ENCODE results near the gene CADM1.

CADM1 gene

DNA sequence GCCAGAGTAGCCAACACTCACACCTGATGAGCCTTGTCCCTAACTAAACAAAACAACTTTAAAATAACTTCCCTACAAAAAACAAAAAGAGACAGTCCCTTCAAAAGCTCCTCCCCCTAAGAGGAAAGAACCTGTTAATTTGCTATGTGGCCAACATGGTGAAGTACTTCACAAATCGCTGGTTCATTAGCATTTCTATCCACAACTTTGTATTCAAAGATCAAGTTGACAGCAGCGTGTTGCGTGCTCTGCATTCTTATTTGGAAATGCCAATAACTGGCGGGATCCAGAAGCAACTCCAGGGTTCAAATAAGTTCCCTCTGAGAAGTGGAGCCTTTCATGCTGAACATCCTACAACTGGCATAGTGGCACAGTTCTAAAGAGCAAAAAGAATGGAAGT is 48.6 kb downstream of the CADM1 start:
- H3K9me3 Mint-ChIP-seq: no peaks in the 10 kb centered on the region
- TF ChIP-seq, protein P1, sequence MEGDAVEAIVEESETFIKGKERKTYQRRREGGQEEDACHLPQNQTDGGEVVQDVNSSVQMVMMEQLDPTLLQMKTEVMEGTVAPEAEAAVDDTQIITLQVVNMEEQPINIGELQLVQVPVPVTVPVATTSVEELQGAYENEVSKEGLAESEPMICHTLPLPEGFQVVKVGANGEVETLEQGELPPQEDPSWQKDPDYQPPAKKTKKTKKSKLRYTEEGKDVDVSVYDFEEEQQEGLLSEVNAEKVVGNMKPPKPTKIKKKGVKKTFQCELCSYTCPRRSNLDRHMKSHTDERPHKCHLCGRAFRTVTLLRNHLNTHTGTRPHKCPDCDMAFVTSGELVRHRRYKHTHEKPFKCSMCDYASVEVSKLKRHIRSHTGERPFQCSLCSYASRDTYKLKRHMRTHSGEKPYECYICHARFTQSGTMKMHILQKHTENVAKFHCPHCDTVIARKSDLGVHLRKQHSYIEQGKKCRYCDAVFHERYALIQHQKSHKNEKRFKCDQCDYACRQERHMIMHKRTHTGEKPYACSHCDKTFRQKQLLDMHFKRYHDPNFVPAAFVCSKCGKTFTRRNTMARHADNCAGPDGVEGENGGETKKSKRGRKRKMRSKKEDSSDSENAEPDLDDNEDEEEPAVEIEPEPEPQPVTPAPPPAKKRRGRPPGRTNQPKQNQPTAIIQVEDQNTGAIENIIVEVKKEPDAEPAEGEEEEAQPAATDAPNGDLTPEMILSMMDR (IDR thresholded peaks at IDR 0.05; ENCODE audit: unreplicated experiment in 3 of 3): no peak
- no peak overlapping the region for H3K27ac Mint-ChIP-seq
- peaks cover 28% of the 10 kb centered on the region for H3K4me1 Mint-ChIP-seq
- no peak overlapping the region for H3K4me3 Mint-ChIP-seq
- H3K36me3 Mint-ChIP-seq (ENCODE audit: low read depth): no peaks in the 10 kb centered on the region
- peaks cover 3% of the 10 kb centered on the region for H3K27me3 Mint-ChIP-seq (ENCODE audit: low read depth)

DNA sequence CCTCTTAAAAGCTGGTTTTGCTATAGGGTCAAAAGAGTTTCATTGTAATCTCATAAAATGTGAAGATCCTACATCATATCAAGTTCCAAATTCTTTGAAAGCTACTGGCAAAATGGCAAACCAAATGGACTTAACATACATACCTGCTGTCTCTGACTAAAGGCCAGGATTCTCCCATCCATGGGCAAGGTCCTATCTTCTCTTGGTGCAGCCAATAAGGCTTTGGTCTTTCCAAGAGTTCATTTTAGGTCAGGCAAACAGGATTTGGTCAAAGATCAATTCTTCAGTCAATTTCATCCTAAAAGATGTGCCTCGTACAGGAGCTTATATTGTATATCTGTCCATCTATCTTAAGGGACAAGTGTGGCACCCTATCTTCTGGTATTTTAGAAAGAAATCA is 49.7 kb downstream of the CADM1 start:
- Mint-ChIP-seq H3K27ac (no peak overlapping the region), H3K27me3 (ENCODE audit: low read depth) (peaks cover 3% of the 10 kb centered on the region), H3K9me3 (no peaks in the 10 kb centered on the region), H3K4me1 (peaks cover 30% of the 10 kb centered on the region), H3K4me3 (no peak overlapping the region), H3K36me3 (ENCODE audit: low read depth) (no peaks in the 10 kb centered on the region)
- TF ChIP-seq, protein P1 (IDR thresholded peaks at IDR 0.05; ENCODE audit: unreplicated experiment in 3 of 3): no peak

DNA sequence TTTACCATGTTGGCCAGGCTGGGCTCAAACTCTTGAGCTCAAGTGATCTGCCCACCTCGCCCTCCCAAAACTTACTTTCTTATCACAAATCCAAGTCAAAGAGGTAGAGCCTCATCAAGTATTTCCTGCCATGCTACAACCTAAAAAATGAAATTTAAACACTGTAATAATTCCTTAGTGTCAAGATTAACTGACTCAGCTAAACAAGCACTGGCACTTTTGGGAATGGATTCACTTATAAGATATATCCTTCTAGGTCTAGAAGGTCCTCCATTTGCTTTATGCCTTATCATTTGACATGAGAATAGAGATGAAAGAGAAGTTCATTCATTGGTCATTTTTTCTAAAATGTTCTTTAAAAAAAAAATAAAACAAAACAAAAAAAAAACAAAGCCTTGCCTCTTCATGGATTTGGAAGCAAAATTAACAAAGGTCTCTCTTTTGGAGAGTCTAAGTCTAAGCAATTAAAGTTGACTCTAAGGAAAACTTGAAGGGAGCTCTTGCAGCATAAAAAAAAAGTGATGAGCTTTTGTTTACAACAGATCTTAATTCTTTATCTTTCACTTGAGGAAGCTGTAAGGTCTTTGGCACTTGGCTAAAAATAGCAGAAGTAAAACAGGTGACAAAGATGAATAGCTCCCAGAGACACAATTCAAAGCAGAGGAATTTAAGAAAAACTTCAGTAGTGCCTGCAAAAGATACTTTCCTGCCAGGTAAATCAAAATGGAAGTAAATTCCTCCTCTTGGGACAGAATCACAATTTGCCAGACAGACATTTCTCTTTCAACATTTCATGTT is 50.3 kb downstream of the CADM1 start:
- Mint-ChIP-seq H3K27ac (no peak overlapping the region), H3K4me3 (no peak overlapping the region), H3K36me3 (ENCODE audit: low read depth) (peaks cover 3% of the 10 kb centered on the region), H3K27me3 (ENCODE audit: low read depth) (peaks cover 3% of the 10 kb centered on the region), H3K9me3 (peaks cover 6% of the 10 kb centered on the region), H3K4me1 (peaks cover 30% of the 10 kb centered on the region)
- TF ChIP-seq, protein P1 (IDR thresholded peaks at IDR 0.05; ENCODE audit: unreplicated experiment in 3 of 3): no peak

DNA sequence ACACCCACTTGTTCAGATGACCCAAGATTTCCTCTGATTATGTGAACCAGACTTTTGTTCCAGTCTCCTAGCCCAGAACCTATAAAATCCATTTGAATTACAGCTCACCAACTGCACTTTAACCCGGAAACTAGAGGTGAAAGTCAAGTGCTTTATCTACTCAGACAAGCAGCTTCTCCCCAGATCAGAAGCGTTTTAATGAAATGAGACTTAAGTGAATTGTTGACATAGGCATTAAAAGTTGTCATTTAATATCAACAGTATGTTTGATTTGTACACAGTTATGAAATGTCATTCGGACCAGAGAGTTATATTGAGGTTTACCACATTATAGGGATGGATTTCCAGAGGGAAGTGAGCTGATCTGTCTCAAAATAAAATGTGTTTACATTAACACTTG is 52.0 kb downstream of the CADM1 start:
- H3K36me3 Mint-ChIP-seq (ENCODE audit: low read depth): peaks cover 13% of the 10 kb centered on the region
- TF ChIP-seq, protein P1 (IDR thresholded peaks at IDR 0.05; ENCODE audit: unreplicated experiment in 3 of 3): no peak

DNA sequence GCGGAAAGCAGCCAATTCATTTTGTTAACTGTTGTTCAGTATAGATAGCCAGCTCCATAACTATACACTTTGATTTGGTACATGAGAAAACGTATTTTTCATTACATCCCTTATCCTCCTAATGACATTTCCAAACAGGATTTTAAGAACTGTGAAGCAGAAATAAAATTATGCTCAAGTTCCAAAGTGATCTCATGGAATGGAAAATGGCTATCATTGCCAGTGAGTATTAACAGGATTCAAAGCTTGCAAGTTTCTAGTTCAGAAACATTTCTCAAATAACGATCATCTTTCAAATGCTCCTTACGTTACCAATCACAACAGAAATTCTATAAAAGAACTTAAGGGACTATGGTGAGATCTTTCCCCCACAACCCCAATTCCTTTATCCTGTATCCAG is 53.7 kb downstream of the CADM1 start:
- peaks cover 30% of the 10 kb centered on the region for H3K4me1 Mint-ChIP-seq
- H3K27me3 Mint-ChIP-seq (ENCODE audit: low read depth): peaks cover 3% of the 10 kb centered on the region
- peaks cover 16% of the 10 kb centered on the region for H3K9me3 Mint-ChIP-seq

More for the DNA sequence above, 52.0 kb downstream of the CADM1 start:
- Mint-ChIP-seq H3K4me1 (peaks cover 30% of the 10 kb centered on the region), H3K4me3 (no peak overlapping the region), H3K27me3 (ENCODE audit: low read depth) (peaks cover 3% of the 10 kb centered on the region), H3K27ac (no peak overlapping the region), H3K9me3 (peaks cover 11% of the 10 kb centered on the region)

More for the DNA sequence above, 53.7 kb downstream of the CADM1 start:
- Mint-ChIP-seq H3K27ac (peak overlapping the region in 1 of 3 experiments; percentile 13), H3K36me3 (ENCODE audit: low read depth) (peaks cover 29% of the 10 kb centered on the region), H3K4me3 (no peak overlapping the region)
- TF ChIP-seq, protein P1 (IDR thresholded peaks at IDR 0.05; ENCODE audit: unreplicated experiment in 3 of 3): no peak

Measured in nephron (organoid).